SK-N-SH treated with all-trans-retinoic acid at 6 μM for 48 hours (cell line): ENCODE measurements around the gene PTPRN2.

Source experiments
- BACH2 ChIP-seq: fragments of 250-450 bp; sonication (Bioruptor Pico); IDR thresholded peaks from 2 replicates; pipeline ENCODE4 v1.9.0; 2021; ENCODE audit warnings: mild to moderate bottlenecking, borderline replicate concordance
- ISL1 ChIP-seq: fragments of 250-450 bp; sonication (Bioruptor Pico); IDR thresholded peaks from 2 replicates; pipeline ENCODE4 v2.1.2; 2022; ENCODE audit warnings: mild to moderate bottlenecking, moderate library complexity
- PPARA ChIP-seq: fragments of 250-450 bp; sonication (Bioruptor Pico); IDR thresholded peaks from 2 replicates; pipeline ENCODE4 v1.5.0; 2020; ENCODE audit warnings: mild to moderate bottlenecking, borderline replicate concordance
- RARB ChIP-seq: fragments of 250-450 bp; sonication (Bioruptor Pico); IDR thresholded peaks from 2 replicates; pipeline ENCODE4 v1.8.0; 2021; ENCODE audit warnings: mild to moderate bottlenecking, moderate library complexity
- ZFP30 ChIP-seq: fragments of 450-650 bp; formaldehyde crosslinking; IDR thresholded peaks from 2 replicates; pipeline ENCODE4 v1.5.0; 2022; ENCODE audit warnings: mild to moderate bottlenecking, moderate library complexity
- ZNF70 ChIP-seq: fragments of 450-650 bp; formaldehyde crosslinking; IDR thresholded peaks from 2 replicates; pipeline ENCODE4 v1.5.0; 2020; ENCODE audit warnings: mild to moderate bottlenecking, moderate library complexity
- TF ChIP-seq, protein P1 (sequence below): fragments of 250-450 bp; sonication (Bioruptor Pico); IDR thresholded peaks from 2 replicates; pipeline ENCODE4 v1.8.0; 2020; ENCODE audit warnings: mild to moderate bottlenecking, moderate library complexity, borderline replicate concordance
- TF ChIP-seq, protein P2 (sequence below): fragments of 250-450 bp; sonication (Bioruptor Pico); IDR thresholded peaks from 2 replicates; pipeline ENCODE4 v1.5.1; 2020; ENCODE audit warnings: low read depth, mild to moderate bottlenecking, moderate library complexity
- TF ChIP-seq, protein P3 (sequence below): fragments of 250-450 bp; sonication (Bioruptor Pico); IDR thresholded peaks from 2 replicates; pipeline ENCODE4 v1.5.1; 2021; ENCODE audit warnings: mild to moderate bottlenecking, moderate library complexity

DNA sequence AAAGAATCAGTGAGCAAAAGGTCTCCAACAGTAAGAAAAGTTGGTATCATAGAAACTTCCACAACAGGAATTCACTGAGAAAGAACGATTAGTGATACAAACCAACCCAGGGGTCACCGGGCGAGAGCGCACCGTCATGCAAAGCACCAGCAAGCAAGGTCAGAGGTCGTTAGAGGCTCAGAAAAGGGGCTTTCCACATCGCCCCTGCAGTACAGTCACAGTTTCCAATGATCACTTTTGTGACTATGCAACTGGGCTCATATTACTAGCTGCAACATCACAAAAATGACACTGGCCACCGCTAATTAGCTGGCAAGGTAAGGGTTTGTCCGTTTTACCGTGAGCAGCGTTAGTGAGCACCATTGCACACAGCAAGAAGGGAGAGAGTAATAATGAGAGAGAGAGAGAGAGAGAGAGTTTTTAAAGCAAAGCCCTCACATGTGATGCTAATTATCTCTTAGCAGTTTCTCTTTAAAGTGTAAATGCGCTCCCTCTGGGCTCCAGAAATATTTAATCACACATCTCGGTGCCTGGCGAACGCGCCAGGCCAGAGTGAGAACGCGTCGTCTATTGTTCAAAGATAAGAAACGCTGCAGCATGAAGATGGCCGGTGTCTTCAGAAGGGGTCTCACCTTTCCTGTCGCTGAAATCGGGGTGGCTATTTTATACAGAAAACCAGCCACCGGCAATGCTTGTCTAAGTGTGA, 1013.4 kb downstream of the PTPRN2 start:
- TF ChIP-seq PPARA (CRISPR knock-in tag) (no peak), BACH2 (no peak), ISL1 (CRISPR knock-in tag) (no peak), RARB (no peak), ZNF70 (no peak), ZFP30 (CRISPR knock-in tag) (no peak)
- TF ChIP-seq, protein P1, sequence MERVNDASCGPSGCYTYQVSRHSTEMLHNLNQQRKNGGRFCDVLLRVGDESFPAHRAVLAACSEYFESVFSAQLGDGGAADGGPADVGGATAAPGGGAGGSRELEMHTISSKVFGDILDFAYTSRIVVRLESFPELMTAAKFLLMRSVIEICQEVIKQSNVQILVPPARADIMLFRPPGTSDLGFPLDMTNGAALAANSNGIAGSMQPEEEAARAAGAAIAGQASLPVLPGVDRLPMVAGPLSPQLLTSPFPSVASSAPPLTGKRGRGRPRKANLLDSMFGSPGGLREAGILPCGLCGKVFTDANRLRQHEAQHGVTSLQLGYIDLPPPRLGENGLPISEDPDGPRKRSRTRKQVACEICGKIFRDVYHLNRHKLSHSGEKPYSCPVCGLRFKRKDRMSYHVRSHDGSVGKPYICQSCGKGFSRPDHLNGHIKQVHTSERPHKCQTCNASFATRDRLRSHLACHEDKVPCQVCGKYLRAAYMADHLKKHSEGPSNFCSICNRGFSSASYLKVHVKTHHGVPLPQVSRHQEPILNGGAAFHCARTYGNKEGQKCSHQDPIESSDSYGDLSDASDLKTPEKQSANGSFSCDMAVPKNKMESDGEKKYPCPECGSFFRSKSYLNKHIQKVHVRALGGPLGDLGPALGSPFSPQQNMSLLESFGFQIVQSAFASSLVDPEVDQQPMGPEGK (CRISPR knock-in tag), result no peak
- TF ChIP-seq, protein P2, sequence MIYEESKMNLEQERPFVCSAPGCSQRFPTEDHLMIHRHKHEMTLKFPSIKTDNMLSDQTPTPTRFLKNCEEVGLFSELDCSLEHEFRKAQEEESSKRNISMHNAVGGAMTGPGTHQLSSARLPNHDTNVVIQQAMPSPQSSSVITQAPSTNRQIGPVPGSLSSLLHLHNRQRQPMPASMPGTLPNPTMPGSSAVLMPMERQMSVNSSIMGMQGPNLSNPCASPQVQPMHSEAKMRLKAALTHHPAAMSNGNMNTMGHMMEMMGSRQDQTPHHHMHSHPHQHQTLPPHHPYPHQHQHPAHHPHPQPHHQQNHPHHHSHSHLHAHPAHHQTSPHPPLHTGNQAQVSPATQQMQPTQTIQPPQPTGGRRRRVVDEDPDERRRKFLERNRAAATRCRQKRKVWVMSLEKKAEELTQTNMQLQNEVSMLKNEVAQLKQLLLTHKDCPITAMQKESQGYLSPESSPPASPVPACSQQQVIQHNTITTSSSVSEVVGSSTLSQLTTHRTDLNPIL (CRISPR knock-in tag), result no peak
- TF ChIP-seq, protein P3, sequence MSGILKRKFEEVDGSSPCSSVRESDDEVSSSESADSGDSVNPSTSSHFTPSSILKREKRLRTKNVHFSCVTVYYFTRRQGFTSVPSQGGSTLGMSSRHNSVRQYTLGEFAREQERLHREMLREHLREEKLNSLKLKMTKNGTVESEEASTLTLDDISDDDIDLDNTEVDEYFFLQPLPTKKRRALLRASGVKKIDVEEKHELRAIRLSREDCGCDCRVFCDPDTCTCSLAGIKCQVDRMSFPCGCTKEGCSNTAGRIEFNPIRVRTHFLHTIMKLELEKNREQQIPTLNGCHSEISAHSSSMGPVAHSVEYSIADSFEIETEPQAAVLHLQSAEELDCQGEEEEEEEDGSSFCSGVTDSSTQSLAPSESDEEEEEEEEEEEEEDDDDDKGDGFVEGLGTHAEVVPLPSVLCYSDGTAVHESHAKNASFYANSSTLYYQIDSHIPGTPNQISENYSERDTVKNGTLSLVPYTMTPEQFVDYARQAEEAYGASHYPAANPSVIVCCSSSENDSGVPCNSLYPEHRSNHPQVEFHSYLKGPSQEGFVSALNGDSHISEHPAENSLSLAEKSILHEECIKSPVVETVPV (CRISPR knock-in tag), result no peak
